ENCODE measurements around the gene RPL7L1. TPM values are rescaled to one million over a fixed set of nuclear protein-coding genes. Genes with fewer than 3 reads are reported as not detected.

The RPL7L1 gene
- total and polyA plus RNA-seq, 2 of the 13 experiments (the other 11 are each of a cell fraction or from before 2014, with no cell fraction given) = 51.6 to 179 TPM

GRCh38 chr6:42879372-42880239 is at the start of gene RPL7L1 (continued):
- no peak; the same call in 1 of the 2 replicates for TF ChIP-seq TFE3 (CRISPR knock-in tag; IDR thresholded peaks at IDR 0.05)
- peak; percentile 31; the same call in 1 of the 2 replicates for TF ChIP-seq ZNF281 (CRISPR knock-in tag; IDR thresholded peaks at IDR 0.05; ENCODE audit: borderline replicate concordance)
- peak; percentile 82; the same call in 1 of the 2 replicates for TF ChIP-seq REPIN1 (CRISPR knock-in tag; IDR thresholded peaks at IDR 0.05; ENCODE audit: borderline replicate concordance, low read depth)
- TF ChIP-seq ZSCAN5A (CRISPR knock-in tag; IDR thresholded peaks at IDR 0.05; ENCODE audit: borderline replicate concordance) = peak; percentile 82; the same call in 1 of the 2 replicates
- peak; percentile 70; the same call in 1 of the 2 replicates for TF ChIP-seq CERS6 (CRISPR knock-in tag; IDR thresholded peaks at IDR 0.05)
- peak; percentile 41 for TF ChIP-seq FOXA1 (IDR thresholded peaks at IDR 0.05)
- peak; percentile 98 for TF ChIP-seq FOXA1 (CRISPR knock-in tag; IDR thresholded peaks at IDR 0.05)
- peak; percentile 88 for TF ChIP-seq SRSF1 (optimal IDR thresholded peaks at IDR 0.05; ENCODE audit: low read depth, low read length)
- TF ChIP-seq EHMT2 (IDR thresholded peaks at IDR 0.05; ENCODE audit: borderline replicate concordance, low read depth, low read length) = no peak
- TF ChIP-seq ZFP90 (CRISPR knock-in tag; IDR thresholded peaks at IDR 0.05; ENCODE audit: borderline replicate concordance) = peak; percentile 90
- TF ChIP-seq ZNF564 (CRISPR knock-in tag; IDR thresholded peaks at IDR 0.05) = peak; percentile 38; the same call in 1 of the 2 replicates
- no peak for TF ChIP-seq TCF7 (IDR thresholded peaks at IDR 0.05; ENCODE audit: low read depth)
- TF ChIP-seq GATA4 (IDR thresholded peaks at IDR 0.05; ENCODE audit: borderline replicate concordance, low read depth) = peak; percentile 63
- no peak for TF ChIP-seq ZFP36 (IDR thresholded peaks at IDR 0.05; ENCODE audit: borderline replicate concordance, low read depth, low read length, partially characterized antibody)
- peak; percentile 70; the same call in 1 of the 2 replicates for TF ChIP-seq ZBTB7B (CRISPR knock-in tag; IDR thresholded peaks at IDR 0.05)
